SU-DHL-6 (cell line): Measurements from ENCODE around the gene C5orf22.

ENCODE experiments used
- H2AFZ ChIP-seq: fragments of 200-600 bp; sonication (generic); 2 replicates; pipeline ENCODE4 v1.6.1; 2014; ENCODE audit warnings: low read depth, mild to moderate bottlenecking, moderate library complexity, mixed read lengths, antibody characterized with exemption, low read length; ENCODE audit not compliant: severe bottlenecking
- H3F3A ChIP-seq: fragments of 200-600 bp; shearing (Covaris generic); 2 replicates; pipeline ENCODE4 v1.6.0; 2016; ENCODE audit warnings: antibody characterized with exemption, mild to moderate bottlenecking; ENCODE audit not compliant: insufficient read depth
- H3K27ac ChIP-seq: fragments of 200-600 bp; sonication (generic); 2 replicates; pipeline ENCODE4 v1.5.1; 2016; ENCODE audit warnings: low read depth, mild to moderate bottlenecking, low read length, moderate library complexity, mixed read lengths
- H3K27me3 ChIP-seq: fragments of 200-600 bp; sonication (generic), shearing (Covaris generic); 2 replicates; pipeline ENCODE4 v1.6.0; 2014; ENCODE audit warnings: mild to moderate bottlenecking, low read length
- H3K36me3 ChIP-seq: fragments of 200-600 bp; sonication (generic); 2 replicates; pipeline ENCODE4 v1.6.1; 2014; ENCODE audit warnings: mild to moderate bottlenecking, low read length, mixed read lengths
- H3K4me2 ChIP-seq: fragments of 300-600, 200-600 bp; shearing (Covaris generic), sonication (generic); 2 replicates; pipeline ENCODE4 v1.6.0; 2014; ENCODE audit warnings: low read length, low read depth, mild to moderate bottlenecking; ENCODE audit not compliant: poor library complexity, severe bottlenecking
- H3K4me3 ChIP-seq: fragments of 200-600 bp; sonication (generic); 2 replicates; pipeline ENCODE4 v1.5.1; 2014; ENCODE audit warnings: antibody characterized with exemption, low read length, mild to moderate bottlenecking, mixed read lengths; ENCODE audit not compliant: insufficient read depth, poor library complexity, severe bottlenecking
- H3K79me2 ChIP-seq: fragments of 200-600 bp; sonication (generic); 2 replicates; pipeline ENCODE4 v1.6.1; 2014; ENCODE audit warnings: mild to moderate bottlenecking, low read length, moderate library complexity; ENCODE audit not compliant: insufficient read depth
- H3K9ac ChIP-seq: fragments of 200-600 bp; sonication (generic); 2 replicates; pipeline ENCODE4 v1.7.0; 2014; ENCODE audit warnings: mild to moderate bottlenecking, low read length
- H3K9me2 ChIP-seq: fragments of 200-600 bp; sonication (generic); replicated peaks from 2 replicates; pipeline ENCODE4 v1.6.1; 2014; ENCODE audit warnings: low read length; ENCODE audit not compliant: insufficient read depth
- H3K9me3 ChIP-seq: fragments of 200-600 bp; sonication (generic); 2 replicates; pipeline ENCODE4 v1.6.1; 2014; ENCODE audit warnings: low read length, mixed read lengths; ENCODE audit not compliant: insufficient read depth
- H4K20me1 ChIP-seq: fragments of 200-600 bp; sonication (generic); 2 replicates; pipeline ENCODE4 v1.6.1; 2014; ENCODE audit warnings: low read depth, mild to moderate bottlenecking, antibody characterized with exemption, low read length, moderate library complexity, mixed read lengths
- CTCF ChIP-seq: fragments of 200-600 bp; sonication (generic); IDR thresholded peaks from one replicate; pipeline ENCODE4 v1.5.1; 2017; ENCODE audit warnings: antibody characterized with exemption, mild to moderate bottlenecking, low read length, moderate library complexity; ENCODE audit not compliant: insufficient read depth, poor library complexity, severe bottlenecking
- EZH2phosphoT487 ChIP-seq: fragments of 200-600 bp; sonication (generic), shearing (Covaris generic); conservative IDR thresholded peaks from 2 replicates; pipeline ENCODE4 v1.6.1; 2018; ENCODE audit warnings: mild to moderate bottlenecking, antibody characterized with exemption, low read length, moderate library complexity, mixed read lengths

The C5orf22 gene

DNA sequence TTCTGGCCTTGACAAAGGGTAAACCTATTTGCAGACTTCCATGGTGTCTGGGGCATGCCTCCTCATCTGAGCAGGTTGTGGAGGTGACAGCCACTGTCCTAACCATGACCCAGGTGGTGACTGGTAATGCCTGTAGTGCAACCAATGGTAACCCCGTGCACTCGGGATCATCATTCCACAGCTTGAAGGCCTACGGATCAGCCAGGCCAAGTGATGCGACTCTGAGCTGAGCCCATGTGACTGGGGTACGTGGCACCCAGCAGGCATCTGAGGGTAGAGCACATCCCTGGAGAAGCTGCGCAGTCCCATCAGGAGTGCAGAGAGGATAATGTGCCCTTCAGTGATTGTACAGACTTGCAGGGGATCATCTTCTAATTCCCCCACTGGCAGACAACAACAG is 35.2 kb upstream of the C5orf22 start:
- no peaks in the 10 kb centered on the region for H3K79me2 ChIP-seq
- no peaks in the 10 kb centered on the region for H3K9me3 ChIP-seq
- H3K27me3 ChIP-seq, result no peaks in the 10 kb centered on the region
- TF ChIP-seq EZH2phosphoT487 (no peak), CTCF (no peak)
- H3K4me3 ChIP-seq, result no peak overlapping the region
- H2AFZ ChIP-seq, result no peak overlapping the region
- H3F3A ChIP-seq, result no peaks in the 10 kb centered on the region
- no peak overlapping the region for H3K9ac ChIP-seq
- peaks cover 18% of the 10 kb centered on the region; the same call in 1 of the 2 replicates for H3K36me3 ChIP-seq
- H3K27ac ChIP-seq, result no peak overlapping the region
- H3K9me2 ChIP-seq, result no peaks in the 10 kb centered on the region
- H4K20me1 ChIP-seq, result no peaks in the 10 kb centered on the region
- H3K4me2 ChIP-seq, result no peak overlapping the region

GRCh38 chr5:31500256-31500655 is 31.8 kb upstream of the C5orf22 start:
- no peaks in the 10 kb centered on the region for H3K79me2 ChIP-seq
- H3K27ac ChIP-seq, result no peak overlapping the region
- TF ChIP-seq EZH2phosphoT487 (no peak), CTCF (no peak)
- H3K9me2 ChIP-seq, result no peaks in the 10 kb centered on the region
- no peak overlapping the region for H3K9ac ChIP-seq
- H3K4me2 ChIP-seq, result no peak overlapping the region
- no peaks in the 10 kb centered on the region for H3K27me3 ChIP-seq
- peaks cover 11% of the 10 kb centered on the region; the same call in 1 of the 2 replicates for H3K36me3 ChIP-seq
- H3F3A ChIP-seq, result no peaks in the 10 kb centered on the region
- no peaks in the 10 kb centered on the region for H3K9me3 ChIP-seq
- no peaks in the 10 kb centered on the region for H4K20me1 ChIP-seq
- no peak overlapping the region for H3K4me3 ChIP-seq
- H2AFZ ChIP-seq, result no peak overlapping the region

DNA sequence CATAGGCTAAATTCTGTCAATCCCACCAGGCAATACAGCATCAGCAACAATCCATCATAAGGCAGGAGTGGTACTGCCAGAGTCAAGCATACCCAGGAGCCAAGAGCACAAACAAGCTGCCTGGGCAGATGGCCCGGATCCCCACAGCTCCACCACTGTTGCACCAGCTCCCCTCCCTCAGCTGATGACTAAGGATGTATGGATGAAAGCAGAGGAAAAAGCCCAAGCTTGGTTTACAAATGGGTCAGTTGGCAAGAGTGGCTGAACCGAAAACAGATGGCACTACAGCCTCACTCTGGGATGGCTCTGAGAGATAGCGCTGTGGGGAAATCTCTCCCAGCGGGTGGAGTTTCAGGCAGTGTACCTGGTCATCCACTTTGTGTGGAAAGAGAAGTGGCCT is 29.6 kb upstream of the C5orf22 start:
- H3K27me3 ChIP-seq, result no peaks in the 10 kb centered on the region
- TF ChIP-seq EZH2phosphoT487 (no peak), CTCF (no peak)
- H3K79me2 ChIP-seq, result no peaks in the 10 kb centered on the region
- H3K4me3 ChIP-seq, result no peak overlapping the region
- H4K20me1 ChIP-seq, result no peaks in the 10 kb centered on the region
- no peak overlapping the region for H3K27ac ChIP-seq
- H3K4me2 ChIP-seq, result no peak overlapping the region
- no peak overlapping the region for H2AFZ ChIP-seq
- H3K9me3 ChIP-seq, result no peaks in the 10 kb centered on the region
- H3K9me2 ChIP-seq, result no peaks in the 10 kb centered on the region
- peaks cover 14% of the 10 kb centered on the region; the same call in 1 of the 2 replicates for H3K36me3 ChIP-seq
- H3F3A ChIP-seq, result no peaks in the 10 kb centered on the region
- H3K9ac ChIP-seq, result no peak overlapping the region
